ELF-1 (cell line): ENCODE results near the gene YIF1B.

ENCODE experiments used
- DNase-seq: peaks from one replicate; pipeline ENCODE4 v3.0.0-alpha.2; 2016; ENCODE audit warnings: low read depth, low spot score

YIF1B gene

GRCh38 chr19:38335949-38336637 is 20.3 kb upstream of the YIF1B start:
- peak; percentile 97 for DNase-seq

DNA sequence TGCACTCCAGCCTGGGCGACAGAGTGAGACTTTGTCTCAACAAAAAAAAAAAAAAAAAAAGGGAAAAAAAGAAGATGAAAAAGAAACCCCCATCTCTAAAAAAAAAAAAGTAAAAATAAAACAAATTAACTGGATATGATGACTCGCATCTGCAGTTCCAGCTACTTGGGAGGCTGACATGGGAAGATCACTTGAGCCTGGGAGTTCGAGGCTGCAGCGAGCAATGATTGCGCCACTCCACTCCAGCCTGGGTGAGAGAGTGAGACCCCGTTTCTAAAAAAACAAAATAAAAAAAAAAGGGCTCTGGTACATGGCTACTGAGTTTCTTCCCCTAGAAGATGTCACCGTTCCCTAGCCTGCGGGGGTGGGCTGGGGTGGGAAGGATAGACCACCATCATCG is 17.5 kb upstream of the YIF1B start:
- no peak for DNase-seq

DNA sequence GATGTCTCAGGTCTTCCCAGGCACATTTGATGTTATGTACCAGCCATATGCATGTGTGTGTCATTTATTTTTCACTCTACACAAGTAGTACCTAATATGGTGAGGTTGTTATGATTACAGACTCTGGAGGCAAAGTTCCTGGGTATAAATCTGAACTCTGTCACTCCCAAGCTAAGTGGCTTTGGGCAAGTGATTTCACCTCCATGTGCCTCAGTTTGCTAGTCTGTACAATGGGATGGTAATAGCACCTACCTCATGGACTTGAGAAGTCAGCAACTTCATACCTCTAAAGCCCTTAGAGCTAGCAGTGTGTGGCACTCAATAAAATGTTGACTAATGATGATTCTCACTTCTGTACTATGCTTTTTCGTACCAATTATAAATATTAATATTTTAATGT is 16.0 kb upstream of the YIF1B start:
- no peak for DNase-seq

GRCh38 chr19:38329651-38330050 is 13.9 kb upstream of the YIF1B start:
- no peak for DNase-seq

DNA sequence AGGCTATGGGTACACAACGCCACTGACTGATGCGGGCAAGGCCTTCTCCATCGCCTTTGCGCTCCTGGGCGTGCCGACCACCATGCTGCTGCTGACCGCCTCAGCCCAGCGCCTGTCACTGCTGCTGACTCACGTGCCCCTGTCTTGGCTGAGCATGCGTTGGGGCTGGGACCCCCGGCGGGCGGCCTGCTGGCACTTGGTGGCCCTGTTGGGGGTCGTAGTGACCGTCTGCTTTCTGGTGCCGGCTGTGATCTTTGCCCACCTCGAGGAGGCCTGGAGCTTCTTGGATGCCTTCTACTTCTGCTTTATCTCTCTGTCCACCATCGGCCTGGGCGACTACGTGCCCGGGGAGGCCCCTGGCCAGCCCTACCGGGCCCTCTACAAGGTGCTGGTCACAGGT is 10.8 kb upstream of the YIF1B start:
- no peak for DNase-seq

DNA sequence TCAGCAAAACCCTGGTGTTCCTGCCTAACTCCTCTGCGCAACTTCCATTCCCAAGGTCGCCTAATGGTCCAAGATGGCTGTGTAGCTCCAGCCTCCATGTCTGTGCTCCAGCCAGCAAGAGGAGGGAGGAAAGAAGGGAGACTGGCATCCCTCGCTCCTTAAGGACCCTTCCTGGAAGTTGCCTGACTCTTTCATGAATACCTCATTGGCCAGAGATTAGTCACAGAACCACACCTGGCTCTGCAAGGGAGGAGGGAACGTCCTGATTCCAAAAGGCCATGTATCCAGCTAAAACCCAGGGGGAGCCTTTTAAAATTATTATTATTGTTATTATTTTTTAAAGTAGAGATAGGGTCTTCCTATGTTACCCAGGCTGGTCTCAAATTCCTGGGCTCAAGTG is 8.7 kb upstream of the YIF1B start:
- no peak for DNase-seq

DNA sequence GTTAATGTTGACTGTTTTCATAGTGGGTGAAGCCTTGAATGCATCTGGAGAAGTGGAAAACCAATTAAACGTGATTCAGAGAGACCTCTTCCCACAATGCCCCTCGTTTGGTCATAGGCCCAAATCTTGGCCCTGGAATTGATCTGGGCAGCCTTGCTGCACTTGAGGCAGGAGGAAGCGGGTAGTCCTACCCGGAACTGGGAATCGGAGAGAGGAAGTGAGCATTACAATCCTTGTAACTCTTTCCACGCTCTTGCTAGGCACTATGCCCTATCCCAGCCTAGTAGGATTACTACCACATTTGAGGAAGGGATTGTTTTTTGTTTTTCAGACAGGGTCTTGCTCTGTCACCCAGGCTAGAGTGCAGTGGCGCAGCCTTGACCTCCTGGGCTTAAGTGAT is 7.5 kb upstream of the YIF1B start:
- no peak for DNase-seq

DNA sequence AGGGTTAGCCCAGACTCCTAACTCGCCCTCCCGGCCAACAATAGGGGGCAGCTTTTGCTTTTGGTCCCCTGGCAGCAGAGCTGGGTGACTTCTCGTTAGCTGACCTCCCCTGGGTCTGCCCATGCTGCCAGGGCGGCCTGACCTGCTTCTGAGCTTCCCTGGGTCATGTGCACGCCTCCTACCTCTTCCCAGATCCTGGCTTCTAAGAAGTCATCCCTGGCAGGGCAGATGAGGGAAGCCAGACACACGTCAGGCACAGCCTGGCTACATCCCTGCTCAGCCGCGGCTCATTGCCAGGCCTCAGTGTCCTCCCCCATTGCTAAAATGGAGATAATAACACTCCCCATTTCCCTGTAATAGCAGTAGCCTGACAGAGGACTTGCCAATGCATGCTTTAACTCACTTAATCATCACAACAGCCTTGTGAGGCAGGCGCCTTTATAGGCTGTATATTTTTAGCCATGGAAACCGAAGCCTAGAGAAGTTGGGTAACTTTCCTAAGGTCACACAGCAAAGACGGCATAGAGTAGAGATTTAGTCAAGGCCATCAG is 6.0 kb upstream of the YIF1B start:
- DNase-seq, result no peak

DNA sequence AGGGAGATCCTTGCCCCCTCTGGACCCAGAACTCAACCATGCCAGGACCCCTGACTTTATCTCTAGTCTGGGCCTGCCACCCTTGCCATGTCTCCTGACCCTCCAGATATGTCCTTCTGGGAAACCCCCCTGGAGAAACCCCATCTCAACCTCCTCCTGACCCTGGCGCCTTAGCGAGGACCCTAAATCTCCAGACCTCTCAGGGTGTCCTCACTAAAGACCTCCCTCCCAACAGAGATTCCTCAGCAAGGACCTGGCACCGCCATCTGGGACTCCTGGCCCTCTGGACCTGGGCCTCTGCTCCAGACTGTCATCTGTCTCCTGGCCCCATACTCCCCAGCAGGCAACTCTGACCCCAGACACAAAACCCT is 5.2 kb upstream of the YIF1B start:
- DNase-seq, result no peak

DNA sequence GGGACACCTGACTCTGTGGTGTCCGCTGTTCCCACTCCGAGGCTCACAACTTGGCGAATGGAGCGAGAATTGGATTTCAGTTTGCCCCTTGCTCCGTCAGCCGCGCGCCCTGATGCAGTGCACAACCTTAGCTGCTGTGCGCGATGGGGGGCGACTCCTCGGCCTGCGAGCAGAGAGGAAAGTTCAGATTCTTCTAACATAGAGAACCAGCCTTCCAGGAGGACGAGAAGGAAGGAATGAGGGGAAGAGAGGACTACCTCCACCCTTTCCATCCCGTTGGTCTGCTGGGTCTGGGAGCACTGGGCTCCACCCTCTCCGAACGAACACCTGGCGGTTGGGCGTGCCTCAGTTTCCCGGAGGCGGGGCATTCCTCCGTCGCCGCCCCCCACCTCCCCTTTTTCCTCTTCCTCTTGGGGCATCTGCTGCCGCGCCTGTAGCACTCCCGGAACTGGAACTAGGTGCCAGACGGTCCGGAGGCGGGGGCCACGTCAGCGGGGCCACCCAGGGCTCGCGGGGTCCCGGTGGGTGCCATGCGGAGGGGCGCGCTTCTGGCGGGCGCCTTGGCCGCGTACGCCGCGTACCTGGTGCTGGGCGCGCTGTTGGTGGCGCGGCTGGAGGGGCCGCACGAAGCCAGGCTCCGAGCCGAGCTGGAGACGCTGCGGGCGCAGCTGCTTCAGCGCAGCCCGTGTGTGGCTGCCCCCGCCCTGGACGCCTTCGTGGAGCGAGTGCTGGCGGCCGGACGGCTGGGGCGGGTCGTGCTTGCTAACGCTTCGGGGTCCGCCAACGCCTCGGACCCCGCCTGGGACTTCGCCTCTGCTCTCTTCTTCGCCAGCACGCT is 3.9 kb upstream of the YIF1B start, which contains the start of gene KCNK6:
Gene KCNK6 (plus strand): TSS at position 425 of the 838 bp plus-strand sequence. CDS start 106 bp downstream, at position 531.
- peak; percentile 44 for DNase-seq

GRCh38 chr19:38318660-38319059 is 2.9 kb upstream of the YIF1B start:
- DNase-seq, result no peak

GRCh38 chr19:38317104-38317612 is 1.4 kb upstream of the YIF1B start:
- DNase-seq, result no peak

GRCh38 chr19:38316477-38317067 is 825 bp upstream of the YIF1B start:
- no peak for DNase-seq

DNA sequence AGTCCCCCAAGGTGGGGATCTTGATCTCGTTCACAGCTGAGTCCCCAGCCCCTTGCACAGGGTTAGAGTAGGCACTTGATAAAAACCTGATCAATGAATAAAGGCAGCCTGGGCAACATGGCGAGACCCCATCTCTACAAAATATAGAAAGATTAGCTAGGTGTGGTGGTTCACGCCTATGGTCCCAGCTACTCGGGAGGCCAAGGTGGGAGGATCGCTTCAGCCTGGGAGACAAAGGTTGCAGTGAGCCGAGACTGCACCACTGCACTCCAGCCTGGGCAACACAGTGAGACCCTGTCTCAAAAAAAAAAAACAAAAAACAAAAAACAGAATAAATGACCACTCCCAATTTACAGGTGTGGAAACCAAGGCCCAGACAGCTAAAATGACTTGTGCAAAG is 4.8 kb downstream of the YIF1B start:
- DNase-seq, result no peak

GRCh38 chr19:38310279-38310670 is 5.5 kb downstream of the YIF1B start:
- DNase-seq, result no peak

DNA sequence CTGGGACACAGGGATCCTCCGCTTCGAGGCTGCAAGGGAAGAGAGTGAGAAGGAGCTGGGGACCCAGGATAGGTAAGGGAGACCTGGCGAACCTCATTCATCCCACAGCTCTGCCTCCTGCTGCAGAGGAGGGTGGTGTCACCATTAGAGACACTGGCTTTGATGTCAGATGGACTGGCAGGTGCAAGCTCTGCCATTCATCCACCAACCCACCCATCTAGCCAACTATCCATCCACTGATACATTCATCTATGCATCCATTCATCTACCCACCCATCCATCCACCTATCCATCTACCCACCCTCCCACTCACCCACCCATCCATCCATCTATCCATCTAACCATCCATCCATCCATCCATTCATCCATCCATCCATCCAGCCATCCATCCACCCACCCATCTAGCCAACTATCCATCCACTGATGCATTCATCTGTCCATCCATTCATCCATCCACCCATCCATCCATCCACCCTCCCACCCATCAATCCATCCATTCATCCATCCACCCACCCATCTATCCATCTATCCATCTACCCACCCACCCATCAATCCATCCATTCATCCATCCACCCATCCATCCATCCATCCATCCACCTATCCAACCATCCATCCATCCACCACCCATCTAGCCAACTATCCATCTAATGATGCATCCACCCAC is 6.0 kb downstream of the YIF1B start:
- DNase-seq, result no peak

DNA sequence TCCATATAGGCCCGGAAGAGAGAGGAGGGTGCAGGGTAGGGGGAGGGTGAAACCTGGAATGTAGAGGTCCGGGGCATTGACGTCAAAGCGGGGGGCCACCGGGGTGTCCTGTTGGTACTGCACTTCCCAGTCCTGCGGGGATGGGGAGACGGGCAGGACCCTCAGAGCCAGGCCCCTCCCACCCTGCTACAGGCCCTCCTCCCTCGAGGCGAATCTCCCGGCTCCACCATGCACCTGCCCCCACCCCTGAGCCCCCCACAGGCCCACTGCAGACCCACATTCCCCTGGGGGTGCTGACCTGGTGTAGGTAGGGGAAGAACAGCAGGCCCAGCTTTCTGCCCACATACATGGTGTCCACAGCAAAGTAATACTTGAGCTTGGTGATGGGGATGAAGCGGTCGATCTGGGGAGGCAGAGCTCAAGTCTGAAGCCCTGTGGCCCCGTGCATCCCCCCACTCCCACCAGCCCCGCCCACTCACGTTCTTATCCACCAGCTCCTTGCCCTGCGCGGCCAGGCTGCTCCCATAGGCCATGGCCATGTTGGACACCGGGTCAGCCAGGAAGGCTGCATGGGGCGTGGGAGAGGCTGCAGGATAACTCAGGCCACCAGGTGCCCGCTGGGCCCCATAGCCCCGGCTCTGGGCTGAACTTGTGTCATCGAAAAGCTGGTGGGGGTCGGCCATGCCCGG is 6.7 kb downstream of the YIF1B start:
- DNase-seq, result no peak

- DNase-seq, result no peak
These were observed 7.6 kb downstream of the YIF1B start for GRCh38 chr19:38308006-38308766.

- DNase-seq, result no peak
These were observed 8.2 kb downstream of the YIF1B start for GRCh38 chr19:38307597-38307996.

GRCh38 chr19:38307076-38307475 is 8.7 kb downstream of the YIF1B start:
- DNase-seq, result no peak
